ENCODE measurements around the gene NISCH.

The NISCH gene

DNA sequence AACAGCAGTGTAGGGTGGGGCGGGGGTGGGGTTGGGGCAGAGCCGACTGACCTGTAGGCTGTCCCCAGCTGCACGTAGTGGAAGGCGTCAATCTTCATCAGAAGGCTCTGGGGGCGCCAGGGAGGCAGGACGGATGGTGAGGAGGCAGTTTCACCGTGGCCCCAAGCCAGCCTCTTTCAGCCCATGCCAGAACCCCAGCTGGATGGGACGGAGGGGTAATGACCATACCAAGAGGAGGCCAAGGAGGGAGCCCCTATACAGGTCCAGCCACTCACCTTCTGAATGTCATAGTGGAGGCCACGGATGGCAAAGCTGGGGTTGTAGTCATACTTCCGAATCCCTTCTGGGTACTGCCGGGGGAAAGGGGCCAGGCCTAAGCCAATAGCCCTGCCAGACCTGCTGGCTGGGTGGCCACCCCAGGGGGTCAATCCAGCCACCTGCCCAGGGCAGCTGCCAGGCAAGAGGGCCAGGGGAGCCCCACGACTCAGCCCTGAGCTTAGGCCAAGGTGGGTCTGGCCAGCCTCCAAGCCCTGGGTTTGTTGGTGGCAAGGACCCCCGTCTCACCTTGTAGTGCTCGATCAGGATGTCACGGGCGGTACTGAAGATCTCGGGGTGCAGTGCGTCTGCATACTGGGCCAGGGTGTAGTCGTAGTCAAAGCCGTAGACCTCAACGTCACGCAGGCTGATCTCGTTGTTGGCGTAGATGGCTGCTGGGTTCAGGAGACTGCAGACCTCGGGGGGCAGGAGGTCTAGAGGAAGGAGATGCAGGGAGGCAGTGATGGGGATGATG lies 73.4 kb downstream of the NISCH start:
- no peak for DNase-seq

DNA sequence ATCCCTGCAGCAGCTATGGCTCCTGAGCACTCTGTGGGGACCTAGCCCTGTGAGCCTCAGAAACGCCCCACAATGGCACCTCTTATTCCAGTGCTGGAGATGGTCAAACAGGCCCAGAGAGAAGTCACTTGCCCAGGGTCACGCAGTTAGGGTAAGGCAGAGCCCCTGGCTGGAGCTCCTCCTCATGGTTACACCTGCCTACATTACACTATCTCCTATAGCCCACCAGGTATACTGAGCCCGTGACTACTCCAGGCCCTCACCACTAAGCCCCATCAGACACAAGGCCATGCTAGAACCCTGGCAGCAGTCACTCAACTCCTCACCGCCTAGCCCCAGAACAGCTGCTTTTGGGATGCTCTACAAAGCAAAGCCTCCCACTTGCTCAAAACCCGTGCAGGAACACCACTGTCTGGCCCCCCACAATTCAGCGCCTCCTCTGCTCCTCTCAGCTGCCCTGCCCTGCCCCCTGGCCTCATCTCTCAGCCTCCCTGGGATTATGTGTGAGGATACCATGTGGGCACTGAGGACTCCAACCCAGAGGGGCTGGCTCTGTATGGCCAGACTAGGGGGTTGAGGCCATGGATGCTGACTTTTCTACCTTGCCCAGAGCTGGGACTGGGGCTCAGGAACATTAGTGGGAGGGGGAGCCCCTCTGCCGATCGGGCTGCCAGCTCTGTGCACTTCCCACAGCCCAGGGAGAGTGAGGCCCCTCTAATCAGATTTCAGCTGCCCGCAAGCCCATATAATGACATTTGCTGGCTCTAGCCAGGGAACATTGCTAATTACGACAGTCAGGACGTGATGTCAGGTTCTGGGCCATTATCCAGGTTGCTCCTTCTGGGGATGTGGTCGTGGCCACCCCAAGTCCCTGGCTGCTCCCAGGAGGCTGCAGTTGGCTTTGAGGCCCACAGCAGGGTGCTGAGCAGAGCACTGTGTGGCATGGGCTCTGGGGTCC lies 74.3 kb downstream of the NISCH start:
- no peak for DNase-seq

DNA sequence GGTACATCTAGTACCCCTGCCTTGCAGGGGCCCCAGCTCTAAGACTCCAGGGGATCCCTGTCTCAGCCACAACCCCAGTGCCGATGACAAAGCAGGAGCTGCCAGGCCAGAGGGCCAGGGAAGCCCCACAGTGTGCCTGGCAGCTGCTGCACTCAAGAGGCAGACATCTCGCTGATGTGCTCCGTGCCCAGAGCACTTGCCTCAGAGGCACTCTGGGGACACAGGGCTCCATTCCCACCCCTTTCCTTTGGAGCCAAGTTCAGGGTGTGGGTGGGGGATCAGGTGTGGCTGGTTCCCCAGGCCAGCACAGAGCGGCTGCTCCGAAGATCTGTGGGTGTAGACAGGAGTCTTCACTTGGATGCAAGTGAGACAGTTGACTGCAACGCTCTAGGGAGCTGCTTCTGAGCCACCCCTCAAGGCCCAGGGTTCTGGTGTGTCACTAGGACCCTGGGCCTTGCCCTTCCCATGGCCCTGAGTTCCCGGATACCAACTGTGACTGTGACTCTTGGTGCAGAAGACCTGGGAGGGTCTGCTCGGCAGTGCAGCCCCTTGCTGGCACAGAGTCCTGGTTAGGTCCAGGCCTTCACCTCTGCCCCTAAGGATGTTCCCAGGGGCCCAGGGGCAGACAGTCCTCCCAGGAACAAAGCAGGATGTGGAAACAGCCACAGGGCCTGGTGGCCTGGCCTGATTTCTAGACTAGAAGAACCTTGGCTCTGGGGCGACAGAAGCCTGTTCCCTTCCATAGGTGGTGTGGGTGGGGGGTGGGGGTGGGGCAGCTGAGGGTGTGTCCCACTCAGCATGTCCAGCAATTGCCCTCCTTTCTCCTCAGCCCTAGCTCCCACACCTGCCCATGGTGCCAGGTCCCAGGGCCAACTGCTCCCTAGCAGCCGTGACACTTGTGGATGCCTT lies 75.8 kb downstream of the NISCH start:
- DNase-seq = no peak

DNA sequence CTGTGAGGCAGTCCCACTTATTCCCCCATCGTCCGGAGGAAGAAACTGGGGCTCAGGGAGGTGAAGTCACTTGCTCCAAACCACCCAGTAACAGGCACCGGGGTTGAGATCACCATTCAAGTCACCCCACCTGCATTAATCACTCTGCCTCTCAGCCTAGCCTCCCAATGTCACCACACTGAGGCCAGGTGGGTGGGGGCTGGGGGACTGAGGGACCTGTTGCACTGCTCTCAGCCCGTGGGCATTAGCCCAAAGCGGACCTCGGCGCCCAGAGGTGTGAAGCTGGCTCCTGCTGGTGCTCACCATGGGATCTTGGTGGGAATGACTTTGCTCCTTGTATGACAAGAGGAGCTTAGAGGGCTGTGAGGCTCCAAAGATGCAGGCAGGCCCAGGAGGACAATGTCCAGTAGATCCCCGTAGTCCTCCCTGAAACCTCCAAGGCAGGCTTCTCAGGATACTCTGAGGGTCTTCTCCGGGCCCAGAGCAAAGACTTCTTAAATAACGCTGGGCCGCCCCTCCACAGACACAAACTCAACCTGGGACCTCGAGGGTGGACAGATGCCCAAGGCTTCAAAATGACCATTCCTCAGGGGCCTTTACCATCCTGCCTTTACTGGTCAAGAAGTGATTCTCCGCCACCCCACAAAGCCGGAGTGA lies 76.6 kb downstream of the NISCH start:
- DNase-seq = no peak

DNA sequence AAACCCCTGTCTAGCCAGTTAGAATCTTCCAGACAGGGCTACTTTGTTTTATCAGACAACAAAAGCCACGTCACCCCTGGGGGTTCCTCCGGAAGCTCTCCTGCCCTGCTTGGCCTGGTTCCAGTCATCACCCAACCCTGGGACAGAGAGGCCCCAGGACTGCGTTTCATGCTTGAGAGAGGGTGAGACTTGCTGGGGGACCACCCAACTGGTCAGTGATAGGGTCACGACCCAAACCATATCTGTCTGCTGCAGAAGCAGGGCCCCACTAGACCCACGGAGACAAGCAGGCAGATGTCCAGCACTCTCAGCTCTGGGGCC lies 77.1 kb downstream of the NISCH start:
- no peak for DNase-seq

DNA sequence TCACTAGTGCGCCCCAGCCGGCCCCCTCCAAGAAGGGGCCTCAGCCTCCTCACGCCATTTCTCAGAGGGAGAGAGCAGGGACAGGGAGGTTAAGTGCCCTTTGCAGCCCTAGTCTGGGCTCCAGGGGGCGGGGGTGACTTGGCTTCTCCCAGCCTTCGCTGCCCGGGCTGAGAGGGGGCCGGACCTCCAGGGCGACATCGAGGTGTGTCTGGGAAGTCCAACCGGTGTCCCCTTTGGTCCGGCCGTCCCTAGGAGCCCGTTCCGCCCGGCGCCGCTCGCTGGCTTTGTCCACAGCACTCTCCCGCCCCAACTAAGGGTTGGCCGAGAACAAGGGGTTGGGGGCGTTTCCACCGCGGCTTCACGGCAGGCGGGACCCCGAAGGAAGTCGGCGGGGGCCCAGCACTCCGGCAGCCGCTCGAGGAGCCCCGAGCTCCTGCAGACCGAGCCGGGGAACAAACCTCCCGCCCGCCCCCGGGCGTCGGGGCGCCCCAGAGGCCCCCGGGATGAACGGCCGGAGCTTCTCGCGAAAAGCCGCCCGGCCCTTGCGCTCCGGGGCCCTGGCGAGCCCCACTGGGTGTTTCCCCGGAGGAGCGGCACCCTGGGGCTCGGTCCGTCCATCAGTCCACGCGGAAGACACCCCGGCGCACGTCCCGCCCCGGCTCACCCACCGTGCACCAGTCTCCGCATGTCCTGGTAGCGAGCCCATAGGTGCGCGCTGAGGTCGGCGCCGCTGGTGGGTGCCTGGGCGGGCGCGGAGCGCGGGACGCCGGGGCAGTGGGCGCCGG lies 77.6 kb downstream of the NISCH start:
- DNase-seq = no peak

DNA sequence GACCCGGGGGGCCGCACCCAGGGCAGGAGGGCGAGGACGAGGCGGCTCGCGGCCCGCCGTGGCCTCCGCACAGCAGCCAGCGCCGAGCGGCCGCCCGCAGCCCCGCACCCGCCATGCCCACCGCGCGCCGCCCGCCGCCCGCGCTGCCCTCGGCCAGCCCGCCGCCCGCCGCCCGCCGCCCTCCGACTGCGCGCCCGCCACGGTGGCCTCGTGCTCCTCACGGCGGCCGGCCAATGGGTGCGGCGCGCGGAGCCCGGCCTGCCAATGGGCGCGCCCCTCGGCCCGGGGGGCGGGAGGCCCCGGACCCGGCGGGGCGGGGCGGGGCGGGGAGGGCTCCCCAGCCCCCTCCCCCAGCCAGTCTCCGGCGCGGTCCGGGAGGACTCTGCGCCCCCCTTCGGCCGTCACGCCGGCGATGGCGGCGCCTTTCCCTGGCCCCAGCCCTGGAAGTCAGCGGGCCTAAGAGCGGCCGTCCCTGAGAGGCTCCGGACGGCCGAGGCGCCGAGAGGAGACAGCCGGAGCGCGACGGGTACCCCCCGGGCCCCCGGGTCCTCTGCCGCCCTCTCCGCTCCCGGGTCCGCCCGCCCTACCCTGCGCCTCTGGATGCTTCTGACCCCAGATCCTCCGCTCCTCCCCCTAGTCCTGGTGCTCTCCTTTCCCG lies 78.3 kb downstream of the NISCH start, which contains the start of gene NT5DC2:
NT5DC2 (minus strand) TSS at position 235 of the 658 bp plus-strand sequence; CDS start at position 115, 120 bp downstream.
- peak; percentile 8 for DNase-seq

DNA sequence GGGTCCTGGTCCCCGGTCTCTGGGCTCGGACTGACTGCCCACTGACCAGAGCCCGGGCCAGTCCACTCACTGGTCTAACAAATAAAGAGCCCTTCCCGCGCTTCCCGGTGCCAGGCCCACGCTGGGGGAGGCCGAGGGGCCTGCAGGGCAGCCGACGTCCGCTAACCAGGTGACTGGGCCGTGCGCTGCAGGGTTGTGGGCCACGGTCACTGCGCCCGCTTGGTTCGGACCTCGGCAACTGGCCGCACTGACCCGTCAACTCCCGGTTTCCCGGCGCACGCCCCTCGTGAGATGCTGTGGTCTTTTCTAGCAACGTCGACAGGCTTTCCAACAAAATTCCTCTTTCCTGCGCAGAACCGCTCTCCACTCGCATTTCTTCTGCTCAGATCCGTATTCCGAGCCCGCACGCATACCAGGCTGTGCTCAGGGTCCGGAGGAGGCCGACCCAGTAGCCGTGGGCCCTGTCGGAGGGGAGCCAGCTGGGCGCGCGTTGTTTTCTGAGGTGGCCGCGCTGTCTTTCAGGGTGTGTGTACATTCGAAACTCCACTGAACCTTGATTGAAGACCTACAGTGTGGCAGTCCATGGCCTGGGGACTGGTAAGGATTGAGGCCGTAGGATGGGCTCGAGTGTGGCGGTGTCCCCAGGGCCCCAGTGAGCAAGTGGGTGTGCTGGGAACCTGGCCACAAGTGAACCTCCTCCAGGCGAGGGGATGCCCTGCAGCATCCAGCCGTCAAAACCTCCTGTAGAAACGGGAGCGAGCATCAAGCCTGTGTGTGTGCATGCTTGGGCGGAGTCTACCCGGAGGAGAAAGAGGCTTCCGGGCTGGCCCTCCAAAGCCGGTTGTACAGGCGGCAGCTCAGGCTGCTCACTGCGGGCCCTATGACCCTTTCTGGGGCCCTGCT lies 79.1 kb downstream of the NISCH start:
- DNase-seq = no peak

DNA sequence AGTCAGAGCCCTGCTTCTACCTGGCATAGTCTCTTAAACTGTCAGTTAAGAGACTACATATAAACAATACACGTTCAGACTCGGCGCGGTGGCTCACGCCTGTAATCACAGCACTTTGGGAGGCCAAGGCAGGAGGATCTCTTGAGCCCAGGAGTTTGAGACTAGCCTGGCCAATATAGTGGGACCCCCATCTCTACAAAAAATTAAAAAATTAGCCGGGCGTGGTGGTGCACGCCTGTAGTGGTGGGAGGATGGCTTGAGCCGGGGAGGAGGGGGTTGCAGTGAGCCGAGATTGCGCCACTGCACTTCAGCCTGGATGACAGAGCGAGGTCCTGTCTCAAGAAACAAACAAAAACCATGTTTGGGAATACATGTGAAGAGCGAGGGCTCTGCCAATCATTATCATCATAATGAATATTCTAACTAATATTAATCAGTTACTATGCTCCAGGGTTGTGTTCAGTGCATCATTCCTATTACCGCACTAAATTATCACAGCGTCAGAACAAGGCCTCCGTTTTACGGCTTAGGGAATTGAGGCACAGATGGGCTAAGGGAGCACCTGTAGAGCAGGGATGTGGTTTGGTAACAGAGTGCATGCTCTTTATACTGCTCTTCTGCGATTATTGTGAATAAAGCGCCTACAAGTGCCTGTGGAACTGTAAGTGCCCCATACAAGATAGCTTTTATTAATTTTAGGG lies 80.2 kb downstream of the NISCH start:
- no peak for DNase-seq

DNA sequence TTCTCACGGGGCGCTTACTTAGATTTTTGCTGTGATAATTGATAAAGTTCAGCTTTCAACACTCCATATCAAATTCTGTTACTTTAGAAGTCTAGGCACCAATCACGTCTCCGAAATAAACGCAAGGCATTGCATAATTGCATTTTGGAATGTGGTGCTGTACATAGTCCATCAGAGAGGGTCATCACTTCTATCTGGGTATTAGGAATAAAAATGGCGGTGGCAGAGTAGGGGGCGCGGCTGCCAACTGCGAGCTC lies 80.6 kb downstream of the NISCH start:
- DNase-seq = no peak

DNA sequence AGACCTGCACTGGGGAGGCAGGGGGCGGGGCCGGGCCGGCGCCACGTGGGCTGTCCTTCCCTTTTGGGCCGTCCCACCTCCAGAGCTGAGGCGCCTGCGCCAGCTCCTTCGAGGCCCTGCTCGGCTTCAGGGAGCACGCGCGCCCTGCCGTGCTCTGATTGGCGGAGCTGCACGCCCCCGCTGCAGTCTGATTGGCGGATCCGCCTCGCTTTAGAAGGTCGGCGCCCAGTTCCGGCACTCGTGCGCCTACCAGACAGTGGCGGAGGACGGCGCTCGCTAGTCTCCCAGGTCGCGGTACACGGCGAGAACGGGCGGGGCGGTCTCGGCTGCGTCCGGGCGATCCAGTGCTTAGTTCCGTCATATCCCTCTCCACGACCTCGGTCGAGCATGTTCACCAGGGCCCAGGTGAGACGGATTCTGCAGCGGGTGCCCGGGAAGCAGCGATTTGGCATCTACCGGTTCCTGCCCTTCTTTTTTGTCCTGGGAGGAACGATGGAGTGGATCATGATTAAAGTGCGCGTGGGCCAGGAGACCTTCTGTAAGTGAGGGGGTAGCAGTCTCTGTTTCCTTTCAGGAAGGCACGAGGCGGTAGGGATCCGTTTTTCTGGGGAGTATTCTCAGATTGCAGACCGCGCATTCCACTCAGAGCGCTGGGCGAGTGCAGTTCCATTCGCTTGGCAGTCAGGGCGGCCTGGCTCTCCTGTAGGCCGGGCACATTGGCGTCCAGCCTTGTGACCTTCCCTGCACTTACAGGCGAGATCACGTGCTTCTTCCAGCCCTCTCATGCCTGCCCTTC lies 81.2 kb downstream of the NISCH start, which contains the start of gene UQCC5:
UQCC5 (plus strand) TSS at position 237 of the 796 bp plus-strand sequence; CDS start at position 388, 151 bp downstream.
- peak; percentile 91 for DNase-seq

DNA sequence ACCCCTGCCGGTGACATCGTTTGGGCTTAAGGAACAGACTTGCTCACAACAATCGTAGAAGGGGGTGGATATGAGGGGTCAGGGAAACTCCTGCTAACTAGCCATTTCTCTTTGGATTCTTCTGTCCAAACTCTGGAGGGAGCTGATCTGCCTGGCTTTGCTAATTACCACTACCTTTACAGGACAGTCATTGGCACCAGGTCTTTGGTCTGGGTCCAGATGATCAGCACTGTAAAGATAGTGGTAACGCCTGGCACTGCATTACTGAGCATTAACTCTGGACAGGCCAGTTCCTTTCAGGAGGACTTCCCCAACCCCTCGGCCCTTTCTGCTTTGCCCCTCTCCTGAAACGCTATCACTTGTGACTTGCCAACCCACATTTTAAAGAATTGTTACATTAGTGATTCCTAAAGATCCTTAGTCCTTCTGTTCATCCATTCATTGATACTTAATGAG lies 81.8 kb downstream of the NISCH start:
- no peak for DNase-seq

DNA sequence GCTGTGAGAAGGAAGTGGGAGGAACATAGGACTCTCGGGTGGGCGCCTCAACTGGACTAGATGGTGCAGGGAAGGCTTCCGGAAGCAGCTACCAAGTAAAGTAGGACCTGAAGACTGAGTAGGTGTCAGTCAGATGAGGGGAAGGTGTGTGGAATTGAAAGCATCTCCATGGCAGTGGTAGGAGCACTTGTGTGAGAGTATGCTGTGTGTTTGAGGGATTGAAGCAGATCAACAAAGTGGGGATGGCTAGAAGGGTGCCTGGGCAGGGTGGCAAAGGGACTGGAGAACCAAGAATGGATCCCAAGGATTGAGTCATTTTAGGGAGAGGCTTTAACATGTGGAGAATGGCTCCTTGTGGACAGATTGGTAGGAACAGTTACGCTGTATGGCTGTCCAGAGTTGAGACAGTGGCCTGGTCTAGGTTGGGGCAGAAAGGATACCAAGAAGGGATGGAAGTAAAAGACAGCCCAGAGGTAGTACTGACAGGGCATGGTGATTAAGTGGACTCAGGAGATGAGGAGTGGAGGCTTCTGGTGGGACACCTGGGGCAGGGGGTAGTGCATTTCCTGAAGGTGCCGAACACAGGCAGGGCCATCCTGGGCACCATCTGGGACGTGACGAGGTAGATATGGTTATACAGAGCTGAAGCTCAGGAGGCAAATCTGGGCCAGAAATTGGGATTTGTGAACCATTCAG lies 82.5 kb downstream of the NISCH start:
- DNase-seq = no peak

DNA sequence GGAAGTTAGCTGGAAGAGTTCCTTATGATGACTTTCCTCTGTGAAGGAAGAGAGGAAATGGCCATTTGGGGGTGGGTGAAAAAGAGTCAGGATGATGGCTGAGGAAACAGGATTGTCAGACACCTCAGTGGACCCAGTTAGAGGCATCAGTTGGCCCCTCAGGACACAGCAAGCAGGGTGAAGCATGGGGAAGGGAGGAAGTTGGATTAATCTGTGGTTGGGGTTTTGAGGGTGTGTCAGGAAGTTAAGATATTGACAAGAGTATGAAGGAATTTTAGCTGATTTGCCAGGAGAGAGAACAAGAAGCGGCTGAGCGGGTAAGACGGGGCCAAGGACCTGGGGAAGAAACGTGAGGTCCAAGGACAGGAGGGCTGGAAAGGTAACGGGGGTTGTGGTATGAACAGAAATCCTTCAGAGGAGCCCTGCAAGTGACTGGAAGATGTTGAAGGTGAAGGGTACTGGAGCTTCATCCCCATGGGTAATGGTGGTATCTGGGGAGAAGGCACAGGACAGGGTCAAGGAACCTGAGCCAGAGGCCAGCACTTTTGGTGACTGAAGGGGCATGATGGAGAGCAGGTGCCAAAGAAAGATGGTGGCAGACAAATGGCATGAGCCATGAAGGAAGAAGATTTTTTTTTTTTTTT lies 83.7 kb downstream of the NISCH start:
- no peak for DNase-seq

DNA sequence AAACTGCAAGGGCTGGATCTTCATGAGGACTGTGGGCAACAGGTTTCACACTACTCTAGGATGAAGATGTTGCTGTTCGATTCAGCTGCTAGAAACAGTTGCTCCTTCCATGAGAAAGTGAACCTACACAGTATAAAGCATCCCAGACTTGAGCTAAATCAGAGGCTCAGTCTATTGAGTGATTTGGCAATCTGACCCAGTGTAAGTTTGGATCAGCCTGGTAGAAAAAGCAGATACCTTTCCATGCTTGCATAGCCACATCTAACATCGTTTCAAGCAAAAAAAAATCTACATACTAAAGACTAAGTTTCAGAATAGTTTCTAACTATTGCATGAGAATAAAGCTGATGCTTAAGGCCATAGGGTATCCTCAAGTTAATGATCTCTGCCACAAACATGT lies 85.6 kb downstream of the NISCH start:
- DNase-seq = no peak

Measured in NCI-H446 treated with DMSO at 0.1 percent for 48 hours (cell line).